Type B pancreatic cell (in vitro differentiated cells): Measurements from ENCODE around the gene IGFBP1. TPM values are rescaled to one million over a fixed set of nuclear protein-coding genes. Genes with fewer than 3 reads are reported as not detected.
A peak's percentile ranks its signal among the peaks of the same experiment; 100 is the strongest.

Source experiments
- DNase-seq: peaks from one replicate; pipeline ENCODE4 v3.0.0; 2021; ENCODE audit warnings: mixed read lengths; ENCODE audit not compliant: unreplicated experiment; ENCODE audit errors: extremely low spot score
- H3K27ac Mint-ChIP-seq: 2 replicates; pipeline ENCODE4 v1.8.0; 2021; ENCODE audit warnings: mild to moderate bottlenecking, mixed read lengths
- H3K27me3 Mint-ChIP-seq: 2 replicates; pipeline ENCODE4 v1.8.0; 2021; ENCODE audit warnings: mixed read lengths
- H3K36me3 Mint-ChIP-seq: 2 replicates; pipeline ENCODE4 v1.8.0; 2021; ENCODE audit warnings: mixed read lengths
- H3K4me1 Mint-ChIP-seq: one replicate; pipeline ENCODE4 v1.8.0; 2021; ENCODE audit warnings: mixed read lengths; ENCODE audit not compliant: unreplicated experiment
- H3K4me3 Mint-ChIP-seq: 2 replicates; pipeline ENCODE4 v1.8.0; 2021; ENCODE audit warnings: mild to moderate bottlenecking, mixed read lengths
- H3K9me3 Mint-ChIP-seq: 2 replicates; pipeline ENCODE4 v1.8.0; 2021; ENCODE audit warnings: mixed read lengths
- total RNA-seq: library from RNA; stranded (reverse); gene quantifications from 2 replicates; pipeline ENCODE4 v1.2.1, GENCODE V29; 2021; ENCODE audit warnings: low replicate concordance
- TF ChIP-seq, protein P1 (sequence below): fragments of 200-600 bp; sonication (generic); conservative IDR thresholded peaks from 2 replicates; pipeline ENCODE4 v1.5.0; 2021; ENCODE audit warnings: antibody characterized with exemption, mild to moderate bottlenecking

IGFBP1 gene
- total RNA-seq, 1 donor from 2014 or later, result 0.75 TPM

DNA sequence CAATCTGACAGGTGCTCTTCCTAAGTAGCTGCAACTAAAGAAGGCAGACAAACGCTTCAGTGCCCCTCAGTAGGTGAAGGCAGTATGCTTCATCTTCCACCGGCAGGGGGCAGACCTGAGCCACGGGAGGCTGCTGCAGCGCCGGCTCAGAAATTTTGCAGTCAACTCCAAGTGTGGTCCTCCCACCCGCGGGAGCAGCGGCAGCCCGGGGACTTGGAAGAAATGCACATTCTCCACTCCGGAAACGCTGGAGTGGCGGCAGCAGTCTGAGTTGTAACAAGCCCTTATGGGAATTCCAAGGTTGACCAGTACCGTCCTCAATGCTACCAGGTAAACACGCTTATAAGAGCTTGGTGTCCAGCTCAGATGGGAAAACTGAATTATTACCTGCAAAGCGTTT is 29.4 kb downstream of the IGFBP1 start:
- Mint-ChIP-seq H3K4me1 (peaks cover 15% of the 10 kb centered on the region), H3K4me3 (peak overlapping the region; percentile 90), H3K27ac (peak overlapping the region; percentile 79), H3K36me3 (peaks cover 18% of the 10 kb centered on the region), H3K9me3 (no peaks in the 10 kb centered on the region), H3K27me3 (peaks cover 50% of the 10 kb centered on the region)
- TF ChIP-seq, protein P1, sequence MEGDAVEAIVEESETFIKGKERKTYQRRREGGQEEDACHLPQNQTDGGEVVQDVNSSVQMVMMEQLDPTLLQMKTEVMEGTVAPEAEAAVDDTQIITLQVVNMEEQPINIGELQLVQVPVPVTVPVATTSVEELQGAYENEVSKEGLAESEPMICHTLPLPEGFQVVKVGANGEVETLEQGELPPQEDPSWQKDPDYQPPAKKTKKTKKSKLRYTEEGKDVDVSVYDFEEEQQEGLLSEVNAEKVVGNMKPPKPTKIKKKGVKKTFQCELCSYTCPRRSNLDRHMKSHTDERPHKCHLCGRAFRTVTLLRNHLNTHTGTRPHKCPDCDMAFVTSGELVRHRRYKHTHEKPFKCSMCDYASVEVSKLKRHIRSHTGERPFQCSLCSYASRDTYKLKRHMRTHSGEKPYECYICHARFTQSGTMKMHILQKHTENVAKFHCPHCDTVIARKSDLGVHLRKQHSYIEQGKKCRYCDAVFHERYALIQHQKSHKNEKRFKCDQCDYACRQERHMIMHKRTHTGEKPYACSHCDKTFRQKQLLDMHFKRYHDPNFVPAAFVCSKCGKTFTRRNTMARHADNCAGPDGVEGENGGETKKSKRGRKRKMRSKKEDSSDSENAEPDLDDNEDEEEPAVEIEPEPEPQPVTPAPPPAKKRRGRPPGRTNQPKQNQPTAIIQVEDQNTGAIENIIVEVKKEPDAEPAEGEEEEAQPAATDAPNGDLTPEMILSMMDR, result peak; percentile 98
- DNase-seq, result peak; percentile 90

DNA sequence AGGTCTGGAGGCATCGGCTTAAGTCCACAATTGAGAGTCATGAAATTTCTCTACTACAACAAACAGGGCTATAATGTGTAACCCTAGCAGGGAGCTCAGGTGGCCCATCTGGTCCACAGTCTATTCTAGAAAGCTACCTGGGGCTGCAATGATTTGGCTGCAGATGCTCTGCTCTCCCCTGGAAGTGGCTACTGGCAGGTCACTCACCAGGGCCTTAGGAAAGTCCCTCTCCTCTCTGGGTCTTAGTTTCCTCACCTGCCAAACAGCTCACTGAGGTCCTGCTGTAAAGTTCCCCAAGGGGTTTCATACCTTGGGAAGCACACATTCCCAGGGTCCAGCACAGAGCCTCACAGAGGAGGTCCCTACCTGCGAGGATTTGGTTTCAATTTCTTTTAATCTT is 30.3 kb downstream of the IGFBP1 start:
- Mint-ChIP-seq H3K27ac (peak overlapping the region; percentile 79), H3K27me3 (peaks cover 56% of the 10 kb centered on the region), H3K9me3 (no peaks in the 10 kb centered on the region), H3K4me1 (peaks cover 23% of the 10 kb centered on the region), H3K4me3 (peak overlapping the region; percentile 90), H3K36me3 (peaks cover 14% of the 10 kb centered on the region)
- no peak for DNase-seq
- TF ChIP-seq, protein P1, result no peak

- Mint-ChIP-seq H3K27me3 (peaks cover 56% of the 10 kb centered on the region), H3K9me3 (no peaks in the 10 kb centered on the region), H3K4me1 (peaks cover 23% of the 10 kb centered on the region), H3K27ac (peak overlapping the region; percentile 81), H3K36me3 (peaks cover 14% of the 10 kb centered on the region), H3K4me3 (peak overlapping the region; percentile 90)
- TF ChIP-seq, protein P1, result no peak
- DNase-seq, result no peak
These were observed 31.0 kb downstream of the IGFBP1 start for GRCh38 chr7:45919231-45919784.

DNA sequence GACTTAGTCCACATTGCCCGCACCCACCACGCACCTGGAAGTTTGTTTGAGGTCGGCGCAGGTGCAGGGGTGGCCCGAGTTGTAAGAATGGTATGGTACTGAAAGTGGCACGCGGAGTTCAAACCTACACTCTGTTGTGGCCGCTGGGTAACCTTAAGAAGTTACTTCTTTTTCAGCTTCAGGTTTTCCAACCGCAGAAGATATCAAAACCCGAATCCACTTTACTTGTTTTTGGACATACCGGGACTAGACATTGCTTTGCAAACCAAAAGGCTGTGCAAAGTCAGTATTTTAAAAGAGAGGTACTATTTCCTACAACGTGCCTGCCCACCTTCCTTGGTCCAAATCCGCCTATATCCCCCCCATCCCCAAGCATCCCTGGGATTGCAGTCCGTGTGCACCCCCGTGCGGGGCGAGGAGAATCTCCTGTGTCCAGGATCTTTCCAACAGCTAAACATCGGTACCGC is 31.7 kb downstream of the IGFBP1 start:
- TF ChIP-seq, protein P1, result no peak
- peaks cover 23% of the 10 kb centered on the region for H3K4me1 Mint-ChIP-seq

GRCh38 chr7:45920502-45921380 is 32.5 kb downstream of the IGFBP1 start, which contains the start of gene IGFBP3:
Gene IGFBP3 (minus strand): TSS chr7:45921272. CDS start chr7:45921140, 132 bp downstream.
- H3K27ac Mint-ChIP-seq, result peak within 1 kb of the TSS; percentile 87
- no peak for DNase-seq
- H3K36me3 Mint-ChIP-seq, result peaks cover 9% of the 10 kb centered on the region
- peaks cover 56% of the 10 kb centered on the region for H3K27me3 Mint-ChIP-seq
- peaks cover 23% of the 10 kb centered on the region for H3K4me1 Mint-ChIP-seq
- H3K9me3 Mint-ChIP-seq, result no peaks in the 10 kb centered on the region
- H3K4me3 Mint-ChIP-seq, result peak within 1 kb of the TSS; percentile 90
- TF ChIP-seq, protein P1, result no peak

More for the DNA sequence above, 31.7 kb downstream of the IGFBP1 start:
- peak overlapping the region; percentile 90 for H3K4me3 Mint-ChIP-seq
- H3K27ac Mint-ChIP-seq, result peak overlapping the region; percentile 81
- DNase-seq, result no peak
- H3K27me3 Mint-ChIP-seq, result peaks cover 56% of the 10 kb centered on the region
- H3K36me3 Mint-ChIP-seq, result peaks cover 14% of the 10 kb centered on the region
- H3K9me3 Mint-ChIP-seq, result no peaks in the 10 kb centered on the region
